Measurements from ENCODE around the gene PLCD4. TPM values are rescaled to one million over a fixed set of nuclear protein-coding genes. Genes with fewer than 3 reads are reported as not detected.
A peak's percentile ranks its signal among the peaks of the same experiment; 100 is the strongest.

Gene PLCD4
- total RNA-seq, 1 experiment from 2014 or later: 0.24 TPM

DNA sequence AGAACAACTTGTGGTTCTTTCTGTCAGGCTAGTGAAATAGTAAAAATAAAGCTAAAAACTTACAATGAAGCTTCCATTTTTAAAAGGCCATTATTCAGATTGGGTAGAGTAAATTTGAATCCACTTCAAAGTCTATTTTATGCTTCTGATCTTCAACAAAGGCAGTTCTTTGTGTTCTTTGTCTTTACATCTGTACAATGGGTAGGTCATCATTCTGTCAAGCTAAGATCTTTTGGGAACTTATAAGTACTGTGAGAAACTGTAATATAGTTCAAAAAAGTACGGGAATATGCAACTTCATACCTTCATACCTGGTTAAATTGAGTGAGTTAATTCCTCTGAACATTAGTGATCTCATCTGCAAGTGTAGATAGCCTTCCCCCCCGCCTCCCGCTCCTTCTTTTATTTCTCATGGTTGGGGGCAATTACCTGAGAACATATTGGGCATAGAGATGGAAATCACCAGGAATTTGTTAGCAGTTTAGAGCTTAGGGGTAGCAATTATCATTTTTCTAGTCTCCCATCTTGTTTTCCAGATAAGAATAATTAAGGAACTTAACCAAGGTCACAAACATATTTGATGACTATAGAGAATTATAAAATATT is 29.3 kb upstream of the PLCD4 start:
- TF ChIP-seq, protein P1, sequence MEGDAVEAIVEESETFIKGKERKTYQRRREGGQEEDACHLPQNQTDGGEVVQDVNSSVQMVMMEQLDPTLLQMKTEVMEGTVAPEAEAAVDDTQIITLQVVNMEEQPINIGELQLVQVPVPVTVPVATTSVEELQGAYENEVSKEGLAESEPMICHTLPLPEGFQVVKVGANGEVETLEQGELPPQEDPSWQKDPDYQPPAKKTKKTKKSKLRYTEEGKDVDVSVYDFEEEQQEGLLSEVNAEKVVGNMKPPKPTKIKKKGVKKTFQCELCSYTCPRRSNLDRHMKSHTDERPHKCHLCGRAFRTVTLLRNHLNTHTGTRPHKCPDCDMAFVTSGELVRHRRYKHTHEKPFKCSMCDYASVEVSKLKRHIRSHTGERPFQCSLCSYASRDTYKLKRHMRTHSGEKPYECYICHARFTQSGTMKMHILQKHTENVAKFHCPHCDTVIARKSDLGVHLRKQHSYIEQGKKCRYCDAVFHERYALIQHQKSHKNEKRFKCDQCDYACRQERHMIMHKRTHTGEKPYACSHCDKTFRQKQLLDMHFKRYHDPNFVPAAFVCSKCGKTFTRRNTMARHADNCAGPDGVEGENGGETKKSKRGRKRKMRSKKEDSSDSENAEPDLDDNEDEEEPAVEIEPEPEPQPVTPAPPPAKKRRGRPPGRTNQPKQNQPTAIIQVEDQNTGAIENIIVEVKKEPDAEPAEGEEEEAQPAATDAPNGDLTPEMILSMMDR (conservative IDR thresholded peaks at IDR 0.05; ENCODE audit: low read depth, low read length): no peak
- no peak for TF ChIP-seq EZH2 (IDR thresholded peaks at IDR 0.05; ENCODE audit: borderline replicate concordance, low read depth, low read length, poor library complexity, severe bottlenecking)
- no peak for DNase-seq (ENCODE audit: low spot score)
- Histone ChIP-seq H3K27me3 (replicated peaks; ENCODE audit: insufficient read depth, low read depth, low read length, poor library complexity) (no peaks in the 10 kb centered on the region), H3K9me3 (ENCODE audit: low read depth, low read length, poor library complexity, severe bottlenecking) (no peaks in the 10 kb centered on the region), H3K4me1 (ENCODE audit: insufficient read depth, low read length, poor library complexity, severe bottlenecking) (no peaks in the 10 kb centered on the region), H3K4me3 (ENCODE audit: low read depth, low read length, poor library complexity, severe bottlenecking) (no peak overlapping the region), H3K27ac (ENCODE audit: low read depth, low read length, poor library complexity, severe bottlenecking) (no peak overlapping the region), H3K36me3 (ENCODE audit: insufficient read depth, low read length, poor library complexity, severe bottlenecking) (peaks cover 42% of the 10 kb centered on the region)
- BruUV-seq (replicated peaks): no TSS peak
- POLR2A ChIA-PET (ENCODE audit: low non-redundant PET): no interaction called here
- CTCF ChIA-PET: no interaction called here
- intact Hi-C loops (cut with micrococcal nuclease; ENCODE audit: unreplicated experiment): no loop called here

DNA sequence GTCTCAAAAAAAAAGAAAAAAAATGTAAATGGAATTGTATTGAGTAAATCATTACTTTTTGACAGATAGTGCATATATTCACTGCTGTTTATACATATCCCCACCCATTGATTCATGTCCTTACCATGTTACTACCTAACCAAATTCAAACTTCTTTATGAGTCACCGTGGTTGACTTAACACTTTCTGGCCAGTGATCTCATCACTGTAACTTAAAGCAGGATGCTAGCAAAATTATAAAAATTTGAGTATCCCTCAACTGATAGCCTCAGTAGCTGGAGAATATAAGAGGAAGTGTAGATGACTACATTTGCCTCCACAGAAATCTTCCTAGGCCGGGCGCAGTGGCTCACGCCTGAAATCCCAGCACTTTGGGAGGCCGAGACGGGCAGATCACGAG is 25.6 kb upstream of the PLCD4 start:
- no peaks in the 10 kb centered on the region for H3K27me3 ChIP-seq (replicated peaks; ENCODE audit: insufficient read depth, low read depth, low read length, poor library complexity)
- H3K36me3 ChIP-seq (ENCODE audit: insufficient read depth, low read length, poor library complexity, severe bottlenecking): peaks cover 52% of the 10 kb centered on the region
- no peaks in the 10 kb centered on the region for H3K4me1 ChIP-seq (ENCODE audit: insufficient read depth, low read length, poor library complexity, severe bottlenecking)
- intact Hi-C loops (cut with micrococcal nuclease; ENCODE audit: unreplicated experiment): no loop called here
- ChIA-PET POLR2A (ENCODE audit: low non-redundant PET) (no interaction called here), CTCF (no interaction called here)
- no peak overlapping the region for H3K4me3 ChIP-seq (ENCODE audit: low read depth, low read length, poor library complexity, severe bottlenecking)
- BruUV-seq (replicated peaks): no TSS peak
- DNase-seq (ENCODE audit: low spot score): no peak
- TF ChIP-seq, protein P1 (conservative IDR thresholded peaks at IDR 0.05; ENCODE audit: low read depth, low read length): no peak
- TF ChIP-seq EZH2 (IDR thresholded peaks at IDR 0.05; ENCODE audit: borderline replicate concordance, low read depth, low read length, poor library complexity, severe bottlenecking): no peak
- no peaks in the 10 kb centered on the region for H3K9me3 ChIP-seq (ENCODE audit: low read depth, low read length, poor library complexity, severe bottlenecking)
- H3K27ac ChIP-seq (ENCODE audit: low read depth, low read length, poor library complexity, severe bottlenecking): no peak overlapping the region

DNA sequence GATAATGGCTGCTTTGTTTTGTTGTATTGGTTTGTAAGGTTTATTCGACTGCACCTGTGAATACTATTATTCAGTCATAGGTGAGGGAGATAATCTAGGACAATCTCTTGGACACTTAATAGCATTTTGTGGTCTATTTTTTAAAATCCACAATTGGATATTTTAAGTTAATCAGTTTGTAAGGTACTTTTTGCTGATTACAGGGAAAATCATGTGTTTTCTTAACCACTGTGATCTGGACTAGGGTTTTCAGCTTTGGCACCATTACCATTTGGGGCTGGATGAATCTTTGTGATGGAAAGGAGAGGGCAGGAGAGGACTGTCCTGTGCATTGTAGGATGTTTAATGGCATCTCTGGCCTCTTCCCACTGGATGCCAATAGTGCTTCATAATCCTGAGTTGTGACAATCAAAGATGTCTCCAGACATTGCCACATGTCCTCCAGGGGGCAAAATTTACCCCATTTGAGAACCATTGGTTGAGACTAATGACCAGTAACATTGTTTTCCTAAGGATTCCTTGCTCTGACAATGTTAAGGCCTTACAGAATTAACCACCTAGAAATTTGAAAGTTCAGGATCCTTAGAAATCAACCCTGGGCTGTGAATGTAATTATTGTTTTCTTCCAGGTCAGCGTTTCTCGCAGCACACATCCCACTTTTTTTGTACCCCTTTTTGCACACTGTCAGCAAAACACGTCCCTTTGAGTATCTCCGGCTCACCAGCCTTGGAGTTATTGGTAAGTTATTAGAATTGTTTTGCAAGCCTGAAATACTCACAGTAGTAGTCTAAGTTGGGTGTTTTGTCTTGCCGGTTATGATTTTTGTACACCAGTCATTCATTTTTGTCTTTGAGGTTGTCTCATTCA is 23.5 kb upstream of the PLCD4 start:
- CTCF ChIA-PET: no interaction called here
- Histone ChIP-seq H3K9me3 (ENCODE audit: low read depth, low read length, poor library complexity, severe bottlenecking) (no peaks in the 10 kb centered on the region), H3K4me1 (ENCODE audit: insufficient read depth, low read length, poor library complexity, severe bottlenecking) (no peaks in the 10 kb centered on the region), H3K27me3 (replicated peaks; ENCODE audit: insufficient read depth, low read depth, low read length, poor library complexity) (no peaks in the 10 kb centered on the region), H3K27ac (ENCODE audit: low read depth, low read length, poor library complexity, severe bottlenecking) (no peak overlapping the region), H3K36me3 (ENCODE audit: insufficient read depth, low read length, poor library complexity, severe bottlenecking) (peaks cover 74% of the 10 kb centered on the region), H3K4me3 (ENCODE audit: low read depth, low read length, poor library complexity, severe bottlenecking) (no peak overlapping the region)
- no peak for TF ChIP-seq EZH2 (IDR thresholded peaks at IDR 0.05; ENCODE audit: borderline replicate concordance, low read depth, low read length, poor library complexity, severe bottlenecking)
- TF ChIP-seq, protein P1 (conservative IDR thresholded peaks at IDR 0.05; ENCODE audit: low read depth, low read length): peak; percentile 19; the same call in 1 of the 2 replicates
- intact Hi-C loops (cut with micrococcal nuclease; ENCODE audit: unreplicated experiment): no loop called here
- no TSS peak for BruUV-seq (replicated peaks)
- POLR2A ChIA-PET (ENCODE audit: low non-redundant PET): no interaction called here
- no peak for DNase-seq (ENCODE audit: low spot score)

Measured in A673 (cell line).